HG02970 (cell line): ENCODE data around the gene CHST8.
"Not testable (repeated sequence)": the region's sequence is repeated elsewhere in the genome, so short reads cannot be mapped to it uniquely, and the experiment has no call there.

Source experiments
- ATAC-seq: cut with Tn5 transposase; IDR thresholded peaks from one replicate; pipeline ENCODE4 v1.9.1; 2021; ENCODE audit warnings: mild to moderate bottlenecking, moderate library complexity, moderate number of reproducible peaks; ENCODE audit not compliant: unreplicated experiment, low FRiP score

The CHST8 gene

DNA sequence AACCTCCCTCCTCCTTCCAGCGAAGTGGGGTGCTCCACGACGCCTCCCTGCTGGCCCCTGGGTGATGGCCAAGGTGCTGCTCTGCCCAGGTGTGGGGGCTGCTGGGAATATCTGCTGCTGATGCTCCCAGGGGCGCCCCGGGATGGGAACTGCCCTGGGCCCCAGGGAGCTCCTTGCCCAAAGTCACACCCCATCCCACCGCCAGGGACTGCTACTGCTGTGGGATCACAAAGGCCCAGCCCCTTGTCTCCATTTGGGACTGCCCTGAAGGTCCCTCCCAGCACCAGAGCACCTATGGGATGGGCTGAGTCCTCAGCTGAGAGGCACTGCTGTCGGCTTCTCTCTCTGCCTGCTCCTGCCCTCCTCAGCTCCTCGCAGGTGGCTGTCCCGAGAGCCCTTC, 19.0 kb downstream of the CHST8 start:
- ATAC-seq: no peak

DNA sequence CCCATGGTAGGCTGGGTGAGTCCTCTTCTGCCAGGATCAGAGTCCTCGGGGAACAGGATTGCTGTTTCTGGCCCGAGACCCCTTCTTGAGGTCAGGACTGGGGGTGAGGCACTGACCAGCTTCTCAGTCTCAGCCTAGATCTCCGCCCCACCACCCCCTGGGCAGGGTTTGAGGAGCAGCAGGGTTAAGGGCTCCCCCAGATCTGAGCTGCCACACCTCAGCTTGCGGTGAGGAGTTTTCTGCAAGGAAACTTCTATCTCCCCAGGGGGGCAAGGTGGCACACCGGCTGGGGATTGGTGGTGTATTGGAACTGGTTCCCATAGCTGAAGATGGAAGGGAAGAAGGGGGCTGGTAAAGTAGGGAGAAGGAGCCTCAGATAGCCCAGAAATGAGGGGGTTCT, 19.5 kb downstream of the CHST8 start:
- ATAC-seq: no peak

DNA sequence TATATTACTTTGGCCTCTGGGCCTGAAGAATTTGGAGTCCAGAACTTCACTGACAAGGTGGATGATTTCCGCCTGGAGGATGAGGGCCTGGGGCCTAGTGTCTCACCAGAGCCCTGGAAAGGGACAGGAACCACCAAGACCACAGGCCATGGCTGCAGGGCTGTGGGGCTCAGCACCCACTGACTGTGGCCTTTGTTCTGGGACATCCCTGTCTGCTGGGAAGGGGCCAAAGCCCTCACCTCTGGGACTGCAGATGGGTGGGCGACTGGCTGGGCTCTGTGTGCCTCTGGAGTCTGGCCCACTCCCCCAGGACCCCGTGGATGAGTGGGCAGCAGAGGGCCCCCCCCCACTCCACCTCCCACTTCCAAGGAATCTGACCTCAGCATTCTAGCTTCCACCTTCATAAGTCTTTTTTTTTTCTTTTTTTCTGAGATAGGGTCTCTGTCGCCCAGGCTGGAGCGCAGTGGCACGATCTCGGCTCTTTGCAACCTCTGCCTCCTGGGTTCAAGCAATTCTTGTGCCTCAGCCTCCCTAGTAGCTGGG, 20.3 kb downstream of the CHST8 start:
- no peak for ATAC-seq

DNA sequence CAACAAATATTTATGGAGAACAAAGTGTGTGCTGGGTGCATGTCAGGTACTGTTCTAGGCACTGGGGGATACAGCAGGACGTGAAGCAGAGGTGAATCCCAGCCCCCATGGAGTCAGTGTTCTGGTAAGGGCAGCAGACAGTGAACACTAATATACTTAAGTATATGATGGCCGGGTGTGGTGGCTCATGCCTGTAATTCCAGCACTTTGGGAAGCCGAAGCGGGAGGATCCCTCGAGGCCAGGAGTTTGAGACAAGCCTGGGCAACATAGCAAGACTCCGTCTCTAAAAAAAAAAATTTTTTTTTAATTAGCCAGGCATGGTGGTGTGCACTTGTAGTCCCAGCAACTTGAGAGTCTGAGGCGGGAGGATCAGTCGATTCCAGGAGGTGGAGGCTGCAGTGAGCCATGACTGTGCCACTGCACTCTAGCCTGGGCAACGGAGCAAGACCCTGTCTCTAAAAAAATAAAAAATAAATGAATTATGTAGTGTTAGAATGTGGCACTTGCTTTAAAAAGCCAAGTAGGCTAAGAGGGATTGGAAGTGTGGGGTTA, 22.6 kb downstream of the CHST8 start:
- ATAC-seq: no peak

DNA sequence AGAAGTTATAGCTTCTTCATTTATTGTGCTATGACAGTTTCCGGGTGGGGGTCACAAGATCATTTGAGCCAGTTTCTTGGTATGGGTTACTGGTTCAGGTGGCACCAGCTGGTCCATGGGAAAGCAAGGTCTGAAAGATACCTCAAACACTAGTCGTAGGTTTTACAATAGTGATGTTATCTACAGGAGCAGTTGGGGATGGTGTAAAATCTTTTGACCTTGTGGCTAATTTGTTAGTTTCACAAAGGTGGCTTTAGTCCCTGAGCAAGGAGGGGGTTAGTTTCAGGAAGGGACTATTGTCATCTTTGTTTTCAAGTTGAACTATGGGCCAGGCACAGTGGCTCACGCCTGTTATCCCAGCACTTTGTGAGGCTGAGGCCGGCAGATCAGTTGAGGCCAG, 24.6 kb downstream of the CHST8 start:
- ATAC-seq: no peak

DNA sequence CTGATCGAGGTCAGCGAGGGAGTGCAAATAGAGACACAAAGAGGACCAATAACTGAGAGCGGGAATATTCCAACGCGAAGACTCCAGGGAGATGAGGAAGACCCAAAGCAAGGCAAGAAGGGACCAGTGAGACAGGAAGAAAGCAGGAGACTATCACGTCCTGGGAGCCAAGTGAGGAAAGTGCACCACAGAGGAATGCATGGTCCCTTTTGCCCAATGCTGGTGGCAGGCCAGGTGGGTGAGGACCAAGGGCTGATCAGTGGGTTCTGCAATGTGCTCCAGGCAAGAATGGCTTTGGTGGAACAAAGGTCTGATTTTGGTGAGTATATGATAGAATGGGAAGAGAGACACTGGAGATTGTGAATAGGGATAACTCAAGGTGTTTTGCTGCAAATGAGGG, 25.4 kb downstream of the CHST8 start:
- no peak for ATAC-seq

DNA sequence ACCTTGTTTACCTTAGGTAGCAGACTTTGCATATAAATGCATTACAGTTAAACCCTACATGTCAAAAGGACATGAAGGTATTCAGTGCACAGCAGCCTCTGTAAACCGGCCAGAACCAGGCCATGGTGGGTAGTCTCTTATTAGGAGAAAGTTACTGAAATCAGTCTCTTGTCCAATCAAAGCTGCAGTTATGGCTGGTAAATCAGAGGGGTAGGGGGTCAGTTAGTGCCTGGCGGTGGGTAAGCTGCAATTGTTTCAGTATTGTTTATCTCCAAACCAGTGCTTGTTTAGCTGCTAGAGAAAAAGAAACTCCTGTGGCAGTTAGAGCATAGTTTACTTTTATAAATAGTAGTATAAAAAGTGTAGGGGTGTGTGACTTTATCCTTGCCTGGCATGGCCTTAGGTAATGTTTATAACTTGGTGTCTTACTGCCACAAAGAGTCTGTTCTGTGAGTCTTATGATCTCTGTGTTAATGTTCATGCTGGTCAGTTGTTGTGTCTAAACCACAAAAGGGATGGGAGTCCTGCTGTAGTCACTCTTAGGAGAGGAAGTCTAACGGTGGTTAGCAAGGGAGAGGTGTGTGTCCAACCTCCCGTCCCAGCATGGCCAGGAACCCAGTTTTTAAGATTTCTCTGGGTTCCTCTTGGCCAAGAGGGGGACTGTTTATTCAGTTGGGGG, 28.0 kb downstream of the CHST8 start:
- ATAC-seq: no peak

DNA sequence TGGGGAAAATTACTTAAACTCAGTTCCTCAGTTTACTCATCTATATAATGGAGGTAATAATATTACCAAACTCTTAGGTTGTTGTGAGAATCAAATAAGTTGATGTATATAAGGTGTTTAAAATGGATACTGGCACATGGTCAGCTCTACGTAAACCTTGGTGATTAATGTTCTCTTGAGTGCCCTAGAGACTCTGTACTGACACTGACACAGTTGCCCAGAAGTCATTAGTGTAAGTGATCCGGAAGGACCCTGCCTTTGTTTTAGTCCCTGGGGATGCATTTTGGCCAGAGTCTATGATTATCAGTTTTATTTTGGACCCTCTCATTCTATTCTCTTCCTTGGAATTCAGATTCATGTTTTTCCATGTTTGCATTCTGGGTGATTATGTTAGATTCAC, 31.9 kb downstream of the CHST8 start:
- ATAC-seq: no peak

DNA sequence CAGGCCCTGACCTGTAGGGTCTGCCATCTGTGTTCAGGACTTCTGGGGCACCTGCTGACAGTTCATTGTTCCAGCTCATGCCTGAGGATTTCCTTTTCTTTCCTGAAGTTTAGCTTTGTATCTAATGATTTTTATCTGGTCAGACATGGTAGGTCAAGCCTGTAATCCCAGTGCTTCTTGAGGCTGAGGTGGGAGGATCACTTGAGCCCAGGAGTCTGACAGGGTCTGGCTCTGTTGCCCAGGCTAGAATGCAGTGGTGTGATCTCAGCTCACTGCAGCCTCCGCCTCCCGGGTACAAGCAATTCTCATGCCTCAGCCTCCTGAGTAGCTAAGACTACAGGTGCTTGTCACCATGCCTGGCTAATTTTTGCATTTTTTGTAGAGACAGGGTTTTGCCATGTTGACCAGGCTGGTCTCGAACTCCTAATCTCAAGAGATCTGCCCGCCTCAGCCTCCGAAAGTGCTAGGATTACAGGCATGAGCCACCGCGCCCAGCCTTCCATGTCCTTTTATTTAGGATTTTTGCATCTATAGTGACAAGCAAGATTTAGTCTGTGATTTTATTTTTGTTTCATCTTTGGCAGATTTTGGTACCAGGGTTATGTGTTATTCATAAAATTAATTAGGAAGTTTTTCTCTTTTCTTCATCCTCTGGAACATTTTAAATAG, 33.2 kb downstream of the CHST8 start:
- ATAC-seq: no peak

DNA sequence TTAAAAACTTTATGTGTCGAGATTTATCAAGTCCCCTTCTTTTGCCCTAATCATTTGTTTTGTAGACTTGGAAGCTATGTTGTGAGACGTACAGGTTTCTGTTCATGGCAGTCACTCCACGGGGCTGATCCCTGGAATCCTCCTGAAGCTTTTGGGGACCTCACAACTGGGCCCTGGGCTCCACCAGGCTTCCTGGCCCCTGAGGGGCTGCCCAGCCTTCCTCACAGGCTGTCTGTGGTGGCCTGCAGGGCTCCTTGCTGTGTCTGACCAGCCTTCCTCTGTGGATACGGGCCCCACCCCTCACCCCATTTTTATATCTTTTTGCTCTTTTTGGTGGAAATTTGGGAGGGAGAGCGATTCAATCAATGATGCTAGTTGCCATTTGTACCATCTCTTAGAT, 38.1 kb downstream of the CHST8 start:
- ATAC-seq: no peak

DNA sequence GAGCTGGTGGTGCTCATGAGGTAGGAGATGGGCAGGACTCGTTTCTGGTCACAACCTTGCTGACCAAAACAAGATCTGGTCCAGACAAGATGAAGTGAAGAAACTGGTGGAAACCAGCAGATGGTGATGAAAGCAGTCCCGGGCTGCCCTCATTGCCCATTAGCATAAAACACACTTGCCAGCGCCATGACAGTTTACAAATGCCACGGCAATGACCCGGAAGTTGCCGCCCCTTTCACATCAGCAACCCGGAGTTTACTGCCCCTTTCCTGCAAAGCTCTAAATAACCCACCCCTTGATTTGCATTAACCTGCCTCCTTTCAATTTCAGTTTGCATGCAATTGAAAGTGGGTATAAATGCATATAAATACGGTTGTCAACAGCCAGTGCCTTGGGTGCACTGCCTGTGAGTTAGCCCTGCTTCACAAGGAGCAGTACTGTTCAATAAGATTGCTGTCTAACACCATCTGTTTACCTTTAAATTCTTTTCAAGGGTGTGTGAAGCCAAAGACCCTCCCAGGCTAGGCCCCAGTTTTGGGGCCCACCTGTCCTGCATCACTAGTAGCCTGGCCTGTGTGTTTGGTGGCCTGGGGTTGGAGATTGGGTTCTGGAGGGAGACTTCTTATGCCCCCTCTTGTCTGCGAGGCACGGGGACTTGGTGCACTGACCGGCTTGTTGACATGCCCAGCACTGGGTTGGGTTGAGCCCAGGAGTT, 38.8 kb downstream of the CHST8 start:
- no peak for ATAC-seq

DNA sequence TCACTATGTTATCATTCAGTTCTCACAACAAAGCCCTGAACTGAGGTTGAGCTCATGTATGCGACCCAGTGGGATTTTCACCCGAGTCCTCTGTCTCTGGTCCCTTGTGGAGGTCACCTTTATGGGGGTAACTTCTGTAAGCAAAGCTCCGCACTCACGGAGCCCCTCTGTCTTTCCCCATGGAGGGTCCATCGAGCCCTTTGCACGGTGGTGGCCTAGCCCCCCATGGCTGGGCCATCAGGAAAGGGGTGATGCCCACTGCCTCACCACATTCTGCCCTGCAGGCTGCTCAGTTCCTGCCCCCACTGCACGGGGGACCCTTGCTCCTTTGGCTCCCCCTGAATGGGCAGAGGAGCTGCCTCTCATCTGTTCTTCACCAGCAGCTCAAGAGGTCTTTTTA, 39.6 kb downstream of the CHST8 start:
- no peak for ATAC-seq

DNA sequence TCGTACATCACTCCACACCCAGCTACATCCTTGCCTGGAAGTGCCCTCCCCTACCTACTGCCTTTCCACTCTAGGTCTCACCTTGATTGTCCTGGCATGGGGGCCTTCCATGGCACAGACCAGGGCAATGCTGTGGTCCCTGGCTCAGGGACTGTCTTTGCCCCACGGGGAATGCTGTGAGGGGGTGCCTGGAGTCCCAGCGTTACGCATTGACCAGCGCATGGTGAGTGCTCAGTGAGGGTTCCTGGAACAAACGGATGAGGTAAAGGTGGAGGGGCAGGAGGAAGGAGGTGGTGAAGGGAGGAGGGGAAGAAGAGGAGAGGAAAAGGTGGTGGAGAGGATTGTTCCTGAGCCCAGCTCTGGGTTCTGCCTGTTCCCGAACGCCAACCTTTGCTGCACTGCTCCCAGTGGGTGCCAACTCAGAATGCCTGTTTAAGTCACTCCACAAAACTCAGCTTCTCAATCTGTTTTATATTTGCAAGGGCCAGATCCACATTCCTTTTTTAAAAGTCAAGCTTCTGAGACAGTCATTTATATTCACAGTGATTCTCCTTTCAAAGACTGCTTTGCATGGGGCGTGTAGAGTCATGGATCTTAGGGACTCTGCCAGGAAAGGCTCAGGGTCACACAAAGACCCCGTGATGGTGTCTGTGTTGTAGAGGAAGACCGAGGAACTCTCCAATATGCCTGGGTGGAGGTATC, 40.8 kb downstream of the CHST8 start:
- no peak for ATAC-seq

DNA sequence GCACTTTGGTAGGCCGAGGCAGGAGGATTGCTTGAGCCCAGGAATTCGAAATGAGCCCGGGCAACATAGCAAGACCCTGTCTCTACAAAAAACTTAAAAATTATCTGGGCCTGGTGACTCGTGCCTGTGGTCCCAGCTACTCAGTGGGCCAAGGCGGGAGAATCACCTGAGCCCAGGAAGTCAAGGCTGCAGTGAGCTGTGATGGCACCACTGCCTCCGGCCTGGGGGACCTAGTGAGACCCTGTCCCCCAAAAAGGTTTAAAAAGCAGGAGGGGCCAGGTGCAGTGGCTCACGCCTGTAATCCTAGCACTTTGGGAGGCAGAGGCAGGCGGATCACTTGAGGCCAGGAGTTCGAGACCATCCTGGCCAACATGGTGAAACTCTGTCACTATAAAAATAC, 41.6 kb downstream of the CHST8 start:
- not testable (repeated sequence) for ATAC-seq

DNA sequence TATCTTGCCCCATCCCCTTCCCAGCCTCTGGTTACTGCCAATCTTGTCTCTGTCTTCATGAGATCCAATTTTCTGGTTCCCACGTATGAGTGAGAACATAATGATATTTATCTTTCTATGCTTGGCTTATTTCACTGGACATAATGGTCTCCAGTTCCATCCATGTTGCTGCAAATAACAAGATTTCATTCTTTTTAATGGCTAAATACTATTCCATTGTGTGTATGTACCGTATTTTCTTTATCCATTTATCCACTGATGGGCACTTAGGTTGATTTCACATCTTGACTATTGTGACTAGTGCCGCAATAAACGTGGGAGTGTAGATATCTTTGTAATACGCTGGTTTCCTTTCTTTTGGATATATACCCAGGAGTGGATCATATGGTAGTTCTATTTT, 43.0 kb downstream of the CHST8 start:
- ATAC-seq: no peak

DNA sequence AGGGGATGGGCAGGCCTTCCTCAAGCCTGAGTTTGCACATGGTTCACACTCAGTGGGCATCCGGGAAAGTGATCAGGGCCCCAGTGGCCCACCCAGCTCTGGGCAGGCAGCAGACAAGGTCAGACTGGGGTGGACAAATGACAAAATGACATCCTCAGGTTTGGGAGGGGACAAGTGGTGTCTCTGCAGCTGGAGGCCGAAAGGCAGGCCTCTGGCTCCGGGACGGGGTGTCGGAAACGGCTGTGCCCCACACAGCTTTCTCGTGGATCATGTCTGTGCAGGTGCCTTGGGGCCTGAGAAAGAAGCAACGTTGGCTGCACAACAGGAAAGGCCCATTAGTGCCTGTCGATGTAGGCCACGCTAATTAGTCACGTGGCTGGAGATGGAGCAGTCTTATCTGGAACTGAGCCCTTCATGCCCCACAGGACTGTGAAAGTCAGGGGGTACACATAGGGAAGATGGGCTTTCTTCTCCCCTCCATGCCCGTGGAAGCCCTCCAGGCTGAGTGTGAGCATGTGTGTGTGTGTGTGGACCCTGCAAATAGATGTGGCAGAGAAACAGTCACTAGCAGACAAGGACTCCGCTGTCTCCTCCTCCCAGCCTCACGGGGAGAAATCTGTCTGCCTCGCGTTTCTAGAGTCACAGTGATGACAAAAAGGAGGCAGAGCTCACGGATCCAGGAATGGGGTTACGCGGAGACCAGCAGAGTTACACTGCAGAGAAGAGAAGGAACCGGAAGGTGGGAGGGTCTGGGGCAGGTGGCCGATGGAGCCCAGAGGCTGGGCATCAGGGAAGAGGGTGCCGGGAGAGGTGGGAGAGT, 44.2 kb downstream of the CHST8 start:
- no peak for ATAC-seq

DNA sequence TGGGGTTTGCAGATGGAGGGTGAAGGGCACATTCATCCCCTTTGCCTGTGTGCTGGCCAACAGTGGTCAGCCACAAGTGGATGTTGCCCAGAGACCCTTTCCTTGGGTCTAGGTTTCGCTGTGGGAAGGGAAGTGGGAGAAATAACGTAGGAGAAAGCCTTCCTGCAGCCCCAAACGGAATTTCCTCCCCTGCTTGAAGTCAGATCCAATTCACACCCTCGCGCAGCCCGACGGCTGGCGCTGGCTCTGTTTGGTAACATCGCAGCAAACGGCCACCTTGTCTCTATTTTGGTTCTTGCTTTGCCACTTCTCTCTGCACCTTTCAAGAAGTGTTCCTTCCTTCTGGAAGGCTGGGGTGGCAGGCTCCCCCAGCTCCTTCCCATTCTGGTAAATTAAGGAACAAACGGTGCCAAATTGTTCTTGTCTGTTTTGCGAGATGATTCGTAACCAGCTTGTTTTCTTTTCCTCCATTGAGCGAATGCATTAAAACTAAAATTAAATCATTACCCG, 45.4 kb downstream of the CHST8 start:
- ATAC-seq: no peak

DNA sequence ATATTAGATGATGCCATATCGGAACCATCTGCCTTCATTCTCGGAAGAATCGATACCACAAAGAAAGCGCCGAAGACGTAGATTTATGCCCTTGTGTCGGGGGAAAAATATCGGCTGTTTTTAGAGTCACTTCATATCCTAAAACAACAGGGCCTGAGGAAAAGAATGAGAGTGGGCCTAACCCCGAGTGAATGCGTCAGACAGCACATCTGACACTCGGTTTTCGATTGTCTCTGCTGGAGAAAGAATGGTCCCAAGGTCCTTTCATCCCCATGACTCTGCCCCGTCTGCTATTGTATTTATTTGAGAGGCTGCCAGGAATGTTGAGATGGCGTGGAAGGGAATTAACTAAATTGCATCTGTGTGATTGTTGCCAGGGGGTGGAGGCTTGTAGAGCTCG, 46.1 kb downstream of the CHST8 start:
- no peak for ATAC-seq

DNA sequence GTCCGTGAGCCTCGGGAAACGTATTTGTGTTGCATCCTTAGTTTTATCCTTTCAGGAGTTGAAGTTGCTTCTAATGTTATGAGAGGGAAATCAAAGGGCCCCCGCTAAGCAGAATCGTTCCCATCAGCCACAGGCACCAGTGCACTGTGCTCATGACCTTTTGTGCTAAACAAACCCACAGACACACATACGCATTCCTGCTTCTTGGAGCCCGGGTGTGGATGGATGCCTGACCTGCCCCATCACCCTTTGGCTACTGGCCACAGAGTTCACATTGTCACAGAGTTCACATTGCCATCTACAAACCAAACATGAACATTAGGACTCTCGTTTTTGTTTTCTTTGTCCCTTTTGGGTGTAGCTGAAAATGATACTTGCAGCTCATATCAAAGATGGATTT, 47.2 kb downstream of the CHST8 start:
- ATAC-seq: no peak

DNA sequence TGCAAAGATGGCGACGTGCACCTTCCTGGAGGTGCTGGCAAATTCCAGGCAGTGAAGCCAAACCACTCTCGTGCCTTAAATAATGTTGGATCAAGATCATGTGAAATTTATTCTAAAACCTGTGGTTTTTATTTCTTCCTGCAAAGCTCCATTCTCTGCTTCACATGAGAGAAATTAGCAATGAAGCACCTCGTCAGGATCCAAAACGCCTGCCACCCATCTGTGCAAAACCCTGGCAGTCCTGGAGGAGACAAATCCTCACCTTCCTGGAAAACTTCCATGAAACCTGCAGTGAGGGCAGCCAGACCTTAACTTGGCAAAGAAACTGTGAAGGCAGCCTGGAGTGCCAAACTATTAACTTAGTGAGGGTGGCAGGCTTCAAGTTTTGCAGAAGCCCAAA, 47.6 kb downstream of the CHST8 start:
- ATAC-seq: no peak
